Stimulated activated CD4-positive, alpha-beta T cell treated with anti-CD3 and anti-CD28 coated beads, TNF-alpha, amount 100 ng/mL, for 24 hours (primary cell): ENCODE results near the gene ANKRD44.

Experiments used
- DNase-seq, 3 experiments: peaks; one replicate each; pipeline ENCODE4 v3.0.0-alpha.2; 2020; ENCODE audit warnings: low read depth in 3 of 3

Gene ANKRD44

DNA sequence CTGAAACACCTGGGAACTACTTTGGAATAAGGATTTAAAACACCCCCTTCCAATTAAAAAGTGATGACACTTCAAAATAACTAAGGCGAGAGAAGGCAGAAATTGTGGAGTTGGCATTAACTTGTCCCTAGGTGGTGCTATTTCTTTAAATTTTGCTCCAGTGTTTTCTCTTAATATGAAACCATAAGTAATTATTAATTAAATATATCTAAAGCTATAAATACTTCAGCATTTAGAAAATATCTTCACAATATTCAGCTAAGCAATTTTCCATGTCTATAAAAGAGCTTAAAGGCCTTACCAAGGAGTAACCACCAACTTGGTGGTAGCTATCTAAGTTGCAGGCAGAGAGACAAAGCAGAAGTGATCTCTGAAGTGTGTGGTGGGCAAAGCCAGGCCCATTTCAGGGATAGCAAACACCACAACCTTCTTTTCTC, 197.3 kb downstream of the ANKRD44 start:
- DNase-seq: no peak

DNA sequence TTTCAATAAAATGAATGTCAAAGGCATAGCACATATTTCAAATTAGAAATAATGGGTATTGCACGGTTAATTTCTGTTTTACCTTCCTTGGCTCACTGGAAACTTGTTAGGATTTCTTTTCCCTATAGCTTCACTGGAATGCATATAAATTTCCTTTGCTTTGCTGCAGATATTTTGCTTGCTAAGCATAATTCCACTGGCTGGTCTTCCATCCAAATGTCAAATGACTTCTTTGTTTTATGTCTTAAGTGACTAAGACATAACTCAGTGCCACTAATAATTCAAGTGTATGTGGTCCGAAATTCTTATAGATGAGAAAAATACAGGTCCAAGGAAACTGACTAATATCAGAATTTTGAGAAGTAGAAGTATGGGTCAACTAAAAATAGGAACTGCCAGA, 201.3 kb downstream of the ANKRD44 start:
- no peak for DNase-seq

DNA sequence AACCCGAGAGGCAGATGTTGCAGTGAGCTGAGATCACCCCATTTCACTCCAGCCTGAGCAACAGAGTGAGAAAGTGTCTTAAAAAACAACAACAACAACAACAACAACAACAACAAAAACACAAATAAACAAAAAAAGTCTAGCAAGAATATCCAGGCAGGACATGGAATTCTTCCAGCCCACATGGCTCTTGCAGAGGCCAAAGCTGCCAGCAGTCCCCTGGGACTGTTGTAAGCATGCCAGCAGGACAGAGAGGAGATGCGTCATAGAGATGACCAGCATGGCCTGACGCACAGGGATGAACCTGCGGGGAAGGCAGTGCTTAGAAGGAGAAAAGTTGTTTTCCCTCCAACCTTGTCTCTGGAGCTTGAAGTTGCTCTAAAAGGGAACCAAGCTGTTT, 201.8 kb downstream of the ANKRD44 start:
- DNase-seq: no peak

DNA sequence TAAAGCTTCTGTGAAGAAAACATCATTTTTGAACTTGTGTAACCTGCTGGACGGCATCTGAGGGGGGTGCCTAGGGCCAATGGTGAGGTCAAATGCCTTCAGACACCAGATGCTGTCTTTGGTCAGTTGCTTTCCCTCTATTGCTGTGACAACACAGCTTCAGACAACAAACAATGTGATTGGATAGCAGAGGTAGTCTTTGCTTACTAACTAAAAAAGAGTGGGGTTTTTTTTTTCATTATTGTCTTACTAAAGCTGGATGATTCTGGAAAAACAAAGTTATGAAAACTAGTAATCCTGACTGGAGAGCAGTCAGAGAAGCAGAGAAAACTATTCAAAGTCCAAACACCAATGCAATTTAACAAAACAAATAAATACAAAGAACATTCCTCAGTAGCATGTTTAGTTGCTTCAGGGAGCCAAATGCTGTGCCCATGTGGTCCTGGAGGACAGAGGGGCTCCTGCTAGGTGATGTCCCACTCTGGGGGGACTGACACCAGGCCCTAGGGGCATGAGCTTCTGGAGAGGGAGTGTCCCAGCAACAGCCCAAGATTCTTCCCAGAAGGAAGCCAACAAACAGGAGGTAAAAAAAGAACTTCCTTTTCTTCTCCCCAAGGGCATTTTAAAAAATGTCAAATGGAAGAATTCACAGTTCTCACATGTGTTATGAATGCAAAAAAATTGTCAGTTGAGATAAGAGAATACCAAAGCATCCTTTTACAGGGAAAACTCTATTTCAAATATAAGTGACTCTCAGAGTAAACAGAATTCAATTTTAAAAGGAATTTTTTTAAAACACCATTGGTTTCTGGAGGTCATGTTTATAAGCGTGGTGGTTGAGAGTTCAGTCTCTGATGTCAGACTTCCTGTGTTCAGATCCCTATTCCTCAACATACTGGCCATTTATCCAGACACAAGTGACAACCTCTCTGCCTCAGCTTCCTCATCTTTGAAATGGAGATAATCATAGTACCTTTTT, 203.0 kb downstream of the ANKRD44 start:
- no peak for DNase-seq

DNA sequence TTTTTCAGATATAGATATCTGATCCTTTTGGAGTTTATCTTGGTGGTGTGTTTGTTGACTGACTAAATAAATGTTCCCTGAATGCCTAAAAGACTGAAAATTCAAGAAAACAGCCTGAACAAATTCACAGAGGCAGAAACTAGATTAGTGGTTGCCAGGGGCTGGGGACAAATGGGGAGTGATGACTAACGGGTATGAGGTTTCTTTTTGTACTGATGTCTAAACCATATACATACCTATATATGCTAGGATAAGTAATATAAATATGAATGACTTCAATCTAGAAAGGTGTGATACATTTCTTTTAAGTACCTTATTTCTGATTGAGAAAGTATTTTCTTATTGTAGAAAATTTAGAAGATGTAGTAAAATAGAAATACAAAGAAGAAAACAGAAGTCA, 207.2 kb downstream of the ANKRD44 start:
- no peak for DNase-seq

DNA sequence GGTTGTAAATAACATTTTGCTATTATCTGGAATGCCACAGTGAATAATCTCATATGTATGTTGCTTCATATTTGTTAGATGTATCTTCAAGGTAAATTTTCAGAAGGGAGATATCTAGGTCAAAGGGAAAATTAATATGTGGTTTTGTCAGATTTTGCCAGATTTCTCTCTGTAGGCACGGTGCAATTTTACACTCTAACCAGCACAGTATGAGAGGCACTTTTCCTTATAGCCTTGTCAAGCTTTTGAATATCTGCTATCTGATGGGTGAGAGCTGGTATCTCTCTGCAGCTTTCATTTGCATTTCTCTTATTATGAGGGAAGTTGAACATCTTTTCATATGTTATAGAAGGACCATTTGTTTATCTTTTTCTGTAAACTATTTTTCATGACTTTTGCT, 208.3 kb downstream of the ANKRD44 start:
- no peak for DNase-seq

DNA sequence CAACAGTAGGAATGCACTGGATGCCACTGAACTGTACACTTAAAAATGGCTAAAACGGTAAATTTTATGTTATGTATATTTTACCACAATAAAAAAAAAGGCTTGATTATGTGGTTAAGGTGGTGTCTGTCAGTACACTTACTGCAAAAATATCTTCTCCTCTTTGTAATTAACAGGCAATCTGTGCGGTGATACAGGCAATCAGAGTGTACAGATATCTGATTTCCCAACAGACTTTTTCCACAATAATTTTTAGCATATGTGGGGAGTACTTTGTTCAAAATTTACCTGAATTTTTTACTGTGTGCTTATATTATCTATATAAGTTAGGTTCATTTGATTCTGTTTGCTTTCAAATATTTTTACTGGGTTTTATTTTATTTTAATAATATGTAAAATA, 209.1 kb downstream of the ANKRD44 start:
- DNase-seq: no peak

DNA sequence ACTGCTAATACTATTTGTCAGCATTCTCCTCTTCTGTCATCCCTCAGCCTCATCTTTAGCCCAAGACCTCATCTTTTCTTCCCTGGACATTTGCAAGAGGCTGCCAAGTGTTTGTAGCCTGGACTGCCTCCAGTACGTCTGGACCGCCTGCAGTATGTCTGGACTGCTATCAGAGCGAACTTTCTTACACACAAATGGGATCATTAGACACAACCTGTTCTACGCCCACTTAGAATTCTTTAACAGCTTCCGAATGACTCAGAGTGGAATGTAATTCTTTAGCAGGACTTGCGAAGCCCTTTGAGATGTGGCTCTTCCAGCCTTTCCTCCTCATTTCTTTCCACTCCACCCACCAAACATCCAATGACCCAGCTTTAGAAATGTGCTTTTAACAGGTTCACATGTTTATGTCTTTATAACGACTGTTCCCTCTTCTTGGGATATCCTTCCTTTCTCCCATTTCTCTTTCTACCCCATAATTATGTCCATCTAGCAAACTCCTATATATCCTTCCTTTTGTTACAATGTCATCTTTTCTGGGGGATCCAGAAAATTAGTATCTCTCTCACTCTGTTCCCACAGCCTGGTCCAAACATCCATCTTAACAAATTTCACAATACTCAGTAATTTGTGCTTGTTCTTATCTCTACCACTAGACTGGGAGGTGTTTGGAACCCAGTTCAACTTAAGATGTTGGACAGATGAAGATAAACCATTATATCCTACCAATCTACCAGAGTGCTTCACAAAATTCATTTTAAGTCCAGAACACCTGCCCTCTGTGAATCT, 212.8 kb downstream of the ANKRD44 start:
- no peak for DNase-seq

DNA sequence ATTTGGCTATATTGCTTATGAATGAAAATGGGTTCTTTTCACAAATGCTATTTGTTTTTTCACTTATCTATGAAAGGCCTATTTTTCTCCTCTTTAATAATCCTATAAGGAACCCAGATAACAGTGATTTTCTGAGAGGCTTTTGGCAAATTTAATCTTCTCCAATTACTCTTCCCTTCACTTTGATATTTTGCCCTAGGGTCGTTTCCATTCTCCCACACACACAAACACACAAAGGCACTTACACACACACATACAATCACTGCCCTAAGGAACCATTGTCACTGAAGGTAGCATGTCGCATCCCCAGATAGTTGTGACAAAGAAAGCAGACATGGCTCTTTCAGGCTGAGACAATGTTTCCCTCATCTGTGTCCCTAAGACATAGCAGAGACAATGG, 213.9 kb downstream of the ANKRD44 start:
- no peak for DNase-seq

DNA sequence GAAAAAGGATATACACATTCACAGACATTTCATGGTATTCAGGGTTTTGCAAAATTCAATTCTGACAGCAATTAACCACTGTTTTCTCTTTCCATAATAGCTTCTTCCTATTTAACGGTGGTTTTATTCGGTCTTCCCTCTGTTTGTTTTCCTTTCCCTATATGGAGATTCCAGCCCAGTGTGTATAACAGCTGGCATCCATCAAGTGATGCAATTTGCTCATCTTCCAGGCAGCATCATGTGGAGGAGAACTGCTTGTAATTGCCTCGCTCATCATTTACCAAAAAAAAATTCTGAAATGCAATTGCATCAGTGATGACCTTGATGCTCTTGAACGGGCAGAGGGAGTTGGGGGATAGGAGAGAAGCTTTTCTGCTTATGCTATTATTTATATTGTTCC, 218.1 kb downstream of the ANKRD44 start:
- DNase-seq: no peak

DNA sequence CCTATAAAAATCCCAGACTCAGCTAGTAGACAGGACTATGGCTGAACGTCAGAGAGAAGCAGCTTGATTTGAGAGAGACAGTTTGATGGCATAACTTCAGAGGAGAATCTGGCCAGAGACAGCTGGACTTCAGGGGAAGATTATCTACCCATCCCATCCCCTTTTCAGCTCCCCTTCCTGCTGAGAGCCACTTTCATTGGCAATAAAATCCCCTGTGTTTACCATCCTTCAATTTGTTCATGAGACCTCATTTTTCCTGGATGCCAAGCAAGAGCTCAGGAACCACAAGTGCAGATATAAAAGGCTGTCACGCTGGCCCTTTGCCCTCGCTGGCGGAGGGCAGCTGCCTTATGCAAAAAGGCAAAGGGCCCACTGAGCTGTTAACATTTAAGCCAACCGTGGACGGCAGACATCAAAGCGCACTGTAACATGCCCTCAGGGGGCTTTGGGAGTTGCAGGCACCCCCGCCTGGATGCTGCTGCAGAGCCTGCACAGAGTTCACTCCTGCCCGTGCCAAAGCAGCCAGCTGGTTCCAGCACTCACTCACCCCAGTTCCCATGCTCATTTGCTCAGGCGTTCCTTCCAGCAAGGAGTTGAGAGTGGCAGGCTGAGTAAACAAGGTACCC, 219.7 kb downstream of the ANKRD44 start:
- DNase-seq: no peak

DNA sequence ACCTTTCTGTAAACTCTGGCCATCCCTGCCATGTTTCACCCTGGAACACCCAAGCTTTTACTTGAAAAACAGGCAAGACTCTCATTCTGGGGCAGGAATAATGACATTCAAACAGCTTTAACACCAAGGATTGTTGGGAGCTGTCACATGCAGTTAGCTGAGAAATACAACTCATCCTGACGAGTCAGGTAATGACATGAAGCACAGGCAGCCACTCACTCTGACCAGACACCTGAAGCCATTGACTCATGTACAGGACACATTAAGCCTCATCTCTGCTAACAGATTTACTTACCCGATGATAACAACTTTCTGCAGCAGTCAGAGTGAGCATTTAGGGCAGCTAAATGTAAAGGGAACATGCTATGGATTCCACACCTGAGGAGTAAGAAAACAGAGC, 220.9 kb downstream of the ANKRD44 start:
- DNase-seq: no peak

DNA sequence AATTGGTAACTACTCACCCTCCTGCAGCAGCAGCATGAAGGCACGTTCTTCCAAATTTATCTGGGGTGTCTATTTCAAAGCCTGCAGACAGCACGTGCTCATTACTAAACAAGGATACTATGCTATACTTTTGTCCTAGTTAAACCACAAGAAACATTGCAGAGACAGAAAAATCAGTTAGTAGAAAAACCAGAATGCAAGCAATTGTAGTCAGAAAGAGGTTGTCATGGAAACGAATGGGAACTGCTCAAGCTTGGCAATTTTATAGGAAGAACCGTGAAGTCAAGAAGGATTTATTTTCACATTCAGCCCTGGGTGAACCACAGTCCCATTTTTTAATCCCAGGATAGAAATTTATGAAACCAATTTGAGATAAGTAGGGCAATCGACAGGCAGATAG, 221.9 kb downstream of the ANKRD44 start:
- DNase-seq: no peak

DNA sequence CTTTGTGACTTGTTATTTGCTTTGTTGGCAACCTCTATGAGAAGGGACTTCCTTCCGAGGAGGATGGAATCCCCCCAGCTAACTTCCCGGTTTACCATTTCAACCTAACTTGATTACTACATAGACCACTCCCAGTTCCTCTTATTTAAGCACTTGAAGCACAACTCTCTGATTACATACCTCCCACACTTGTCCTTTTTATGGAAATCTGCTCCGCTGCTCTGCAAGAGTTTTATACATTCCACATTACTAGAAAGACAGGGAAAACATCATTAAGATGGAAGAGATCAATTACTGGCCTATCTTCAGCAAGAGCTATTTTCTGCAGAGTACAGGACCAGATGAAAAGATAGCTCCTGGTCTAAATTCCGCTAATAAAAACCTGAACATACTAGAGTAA, 224.1 kb downstream of the ANKRD44 start:
- DNase-seq: no peak

DNA sequence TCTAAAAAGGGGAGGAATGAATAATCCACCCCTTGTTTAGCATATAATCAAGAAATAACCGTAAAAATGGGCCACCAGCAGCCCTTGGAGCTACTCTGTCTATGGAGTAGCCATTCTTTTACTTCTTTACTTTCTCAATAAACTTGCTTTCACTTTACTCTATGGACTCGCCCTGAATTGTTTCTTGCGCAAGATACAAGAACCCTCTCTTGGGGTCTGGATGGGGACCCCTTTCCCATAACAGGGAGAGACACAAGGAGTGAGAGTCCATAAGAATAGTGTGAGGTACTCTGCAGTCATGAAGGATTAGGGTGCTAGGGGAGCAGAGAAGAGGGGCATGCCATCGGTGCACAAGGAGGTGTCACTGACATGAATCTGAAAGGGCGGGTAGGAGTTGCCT, 224.9 kb downstream of the ANKRD44 start:
- no peak for DNase-seq

DNA sequence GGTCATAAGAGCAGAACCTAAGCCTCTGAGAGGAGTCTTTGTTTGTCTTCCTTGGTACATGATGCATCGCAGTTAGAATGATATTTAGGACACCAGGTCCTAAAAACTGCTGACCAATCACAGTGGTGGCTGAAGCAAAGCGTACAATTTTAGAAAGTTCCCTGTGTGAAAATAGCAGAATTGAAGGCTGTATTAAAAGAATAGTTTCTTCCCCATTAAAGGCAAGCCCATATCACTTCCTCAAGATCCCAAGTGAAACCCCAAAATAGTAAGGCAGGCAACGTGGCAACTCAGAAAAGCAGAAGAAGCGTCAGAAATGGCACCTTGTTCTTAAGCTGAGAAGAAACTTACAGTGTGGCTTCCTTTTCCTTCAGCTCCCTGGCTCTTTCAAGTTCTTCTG, 229.3 kb downstream of the ANKRD44 start:
- DNase-seq: no peak

DNA sequence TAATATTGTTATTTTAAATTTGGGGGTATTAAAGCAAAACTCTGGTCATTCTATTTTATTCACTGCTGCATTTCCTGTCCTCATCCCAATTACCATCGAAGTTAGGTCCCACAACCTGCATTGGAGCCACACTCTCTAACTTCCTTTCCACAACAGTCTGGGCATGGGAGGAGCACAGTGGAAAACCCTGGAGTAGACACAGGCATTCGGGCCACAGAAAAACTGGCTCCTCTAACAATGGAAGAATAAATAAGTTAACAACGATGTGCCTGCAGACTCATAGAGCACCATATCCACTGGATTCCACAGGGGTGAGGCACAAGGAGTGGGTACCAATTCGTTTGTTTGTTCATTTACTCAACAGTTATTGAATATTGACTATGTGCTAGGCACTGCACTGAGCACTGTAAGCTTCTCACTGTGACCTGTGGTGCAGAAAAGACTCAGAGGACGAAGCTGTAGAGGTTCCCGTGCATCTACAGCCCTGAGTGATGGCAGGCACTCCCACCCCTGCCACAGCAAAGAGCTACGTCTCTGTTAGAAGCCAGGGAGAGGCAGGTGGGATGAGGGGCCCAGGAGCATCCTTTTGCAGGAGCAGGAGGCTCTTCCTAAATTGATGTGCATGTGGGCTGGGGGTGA, 229.9 kb downstream of the ANKRD44 start:
- no peak for DNase-seq

DNA sequence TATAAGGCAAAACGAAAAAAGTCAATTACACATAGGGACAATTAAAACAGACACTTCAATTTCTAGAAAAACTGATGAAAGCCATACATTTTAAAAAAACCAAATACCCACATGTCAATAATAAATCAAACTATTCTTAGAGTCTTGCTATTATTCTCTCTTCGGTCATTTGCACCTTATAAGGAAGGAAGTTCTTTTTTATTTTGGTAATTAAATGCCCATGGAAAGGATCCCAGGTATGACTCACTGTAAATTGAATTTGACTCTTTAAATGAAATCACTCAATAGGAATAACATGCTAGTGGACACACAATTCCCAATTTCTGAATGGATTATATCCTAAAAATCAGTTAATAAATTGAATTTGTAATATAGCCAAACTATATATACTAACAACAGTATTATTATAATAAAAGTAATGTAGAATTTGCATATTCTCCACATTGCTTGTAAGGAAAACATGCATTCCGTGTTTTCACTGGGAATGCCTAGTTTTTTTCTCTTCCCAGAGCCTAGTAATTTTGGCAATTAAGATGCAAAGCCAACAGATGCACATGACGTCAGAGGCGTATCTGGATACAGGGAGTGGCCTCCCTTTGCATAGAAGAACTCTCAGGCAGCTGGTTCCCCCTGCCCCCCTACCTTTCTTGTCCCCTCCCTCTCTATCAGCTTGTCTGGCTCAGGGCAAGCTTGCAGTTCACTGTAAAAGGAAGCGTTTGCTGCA, 230.6 kb downstream of the ANKRD44 start:
- DNase-seq: no peak

DNA sequence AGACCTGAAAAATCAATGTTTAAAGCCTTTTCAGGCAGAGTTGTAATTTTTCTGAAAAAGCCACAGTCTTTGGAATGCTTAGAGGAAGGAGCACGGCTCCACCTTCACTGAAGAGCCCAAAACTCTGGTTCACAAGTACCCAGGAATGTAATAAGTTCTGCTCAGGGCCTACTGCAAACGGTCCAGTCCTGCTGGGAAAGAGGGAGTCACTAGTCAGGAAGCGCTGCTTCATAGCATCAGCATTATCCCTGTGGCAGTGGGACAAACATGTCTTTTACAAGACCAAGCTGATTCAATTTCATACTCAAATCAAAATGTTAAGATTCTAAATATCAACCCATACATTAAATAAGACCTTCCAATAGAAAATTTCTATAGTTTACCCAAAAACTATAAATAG, 231.2 kb downstream of the ANKRD44 start:
- DNase-seq: no peak

DNA sequence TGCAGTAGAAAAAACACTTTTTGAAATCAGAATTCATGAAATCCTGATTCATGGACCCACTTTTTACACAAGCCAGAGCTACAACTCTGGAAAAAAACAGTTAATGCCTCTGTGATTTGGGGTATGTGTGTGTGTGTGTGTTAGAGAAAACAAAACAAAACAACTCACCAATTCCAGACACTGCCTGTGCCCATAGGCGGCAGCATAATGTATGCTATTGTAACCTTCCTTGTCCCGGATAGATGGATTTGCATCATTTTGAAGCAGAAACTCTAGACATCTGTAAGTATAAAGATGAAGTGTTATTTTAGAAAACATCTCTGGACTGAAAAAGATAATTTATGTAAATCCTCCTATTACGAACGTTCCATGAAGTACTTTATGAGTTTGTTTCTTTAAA, 232.0 kb downstream of the ANKRD44 start:
- DNase-seq: no peak

DNA sequence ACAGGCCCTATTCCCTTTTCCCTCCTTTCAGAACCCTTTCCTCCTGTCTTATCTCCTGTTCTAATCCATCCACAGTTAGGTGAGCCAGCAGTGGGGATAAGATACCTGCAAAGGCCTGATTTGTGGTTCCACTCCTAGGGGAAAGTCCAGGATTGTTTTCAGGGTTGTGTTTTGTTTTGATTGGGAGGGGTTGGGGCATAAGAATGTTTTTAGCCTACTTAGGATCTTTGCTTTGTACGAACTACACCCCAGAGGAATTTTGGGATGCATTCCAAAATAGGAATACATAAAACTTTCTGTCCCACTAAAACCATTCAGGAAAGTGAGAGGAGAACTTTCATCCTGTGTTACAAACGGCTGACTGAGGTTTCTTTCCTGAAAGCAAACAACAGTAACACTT, 233.2 kb downstream of the ANKRD44 start:
- DNase-seq: no peak
